H1 (cell line): ENCODE data around the gene CD300A. TPM values are rescaled to one million over a fixed set of nuclear protein-coding genes. Genes with fewer than 3 reads are reported as not detected.

ENCODE experiments used
- CTBP2 ChIP-seq: IDR thresholded peaks from 2 replicates; pipeline ENCODE4 v1.7.0; 2011; ENCODE audit warnings: borderline replicate concordance, mild to moderate bottlenecking, moderate library complexity, mixed read lengths, low read length; ENCODE audit not compliant: insufficient read depth, insufficient read length
- KDM5A ChIP-seq: fragments of 200-600 bp; IDR thresholded peaks from 2 replicates; pipeline ENCODE4 v1.7.1; 2012; ENCODE audit warnings: mild to moderate bottlenecking, low read length, inconsistent platforms, mixed read lengths
- POU5F1 ChIP-seq: IDR thresholded peaks from 2 replicates; pipeline ENCODE4 v1.6.1; 2011; ENCODE audit warnings: low read depth, mild to moderate bottlenecking, low read length, moderate library complexity
- RXRA ChIP-seq: IDR thresholded peaks from 2 replicates; pipeline ENCODE4 v1.6.1; 2011; ENCODE audit warnings: low read depth, mild to moderate bottlenecking, low read length, moderate library complexity; ENCODE audit not compliant: insufficient read depth
- SP1 ChIP-seq: IDR thresholded peaks from 2 replicates; pipeline ENCODE4 v1.6.1; 2011; ENCODE audit warnings: low read depth, low read length
- SP2 ChIP-seq: IDR thresholded peaks from 2 replicates; pipeline ENCODE4 v1.6.1; 2012; ENCODE audit warnings: mild to moderate bottlenecking, low read length, inconsistent platforms
- polyA plus RNA-seq, 7 experiments: library from polyadenylated mRNA; depleted of rRNA in 3 of 7; stranded (reverse) in 5 of 7; unstranded in 2 of 7; fragments of >200 nt in 5 of 7; fragments of 200-250 nt in 2 of 7; gene quantifications; 1 replicate in 5 of 7; 2 replicates in 1 of 7; 4 replicates in 1 of 7; pipeline versions ENCODE4 v1.2.1 to v1.2.3, GENCODE V29; 2011 to 2013; ENCODE audit warnings: missing spikeins in 2 of 7, mixed read lengths in 2 of 7
- total RNA-seq: library from RNA; stranded (reverse); fragmentation: NEBNext Ultra II Directional; extraction: Animal tissue kit (Norgen Biotek cat#: 25700); gene quantifications from 2 replicates; pipeline ENCODE4 v1.2.1, GENCODE V29; 2021

Gene CD300A
- total and polyA plus RNA-seq, 2 of the 8 experiments (the other 6 are each of a cell fraction or from before 2014, with no cell fraction given), result 0.52 to 1.3 TPM

DNA sequence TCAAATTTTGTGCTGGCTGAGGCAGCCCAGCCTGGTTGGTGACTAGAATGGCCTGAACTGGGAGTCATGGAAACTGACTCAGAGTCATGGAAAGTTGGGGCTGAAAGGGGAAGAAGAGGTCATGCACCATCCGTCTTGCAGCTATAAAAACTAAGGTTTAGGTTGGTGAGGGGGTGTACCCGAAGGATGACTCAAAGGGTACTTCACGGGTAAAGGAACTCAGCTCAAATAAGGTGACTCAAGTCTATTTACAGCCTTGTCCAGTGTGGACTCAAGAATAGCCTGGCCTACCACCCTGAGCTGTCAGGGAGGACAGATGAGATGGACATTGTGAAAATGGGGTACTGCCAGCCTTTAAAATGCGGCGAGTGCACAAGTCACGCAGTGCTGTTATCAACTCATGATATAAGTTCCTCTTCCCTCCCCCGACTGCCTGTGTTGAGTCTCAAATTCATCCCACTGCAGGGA is 46.2 kb downstream of the CD300A start (continued):
- TF ChIP-seq RXRA, result no peak
- TF ChIP-seq POU5F1, result no peak
- TF ChIP-seq KDM5A, result no peak
- TF ChIP-seq SP1, result no peak
- TF ChIP-seq SP2, result no peak
- TF ChIP-seq CTBP2, result no peak
